AG04450 (cell line): ENCODE measurements around the gene MYLK2. TPM values are rescaled to one million over a fixed set of nuclear protein-coding genes. Genes with fewer than 3 reads are reported as not detected.

ENCODE experiments used
- CTCF ChIA-PET: fragments of 300-600, 350-600 bp; formaldehyde crosslinking; extraction: SDS; loops from one replicate; lab custom pipeline; 2022; ENCODE audit warnings: antibody characterized with exemption, inconsistent platforms; lab: Charles Lee
- POLR2A ChIA-PET: fragments of 350-600 bp; formaldehyde crosslinking; extraction: SDS; loops from one replicate; lab custom pipeline; 2021; ENCODE audit warnings: antibody characterized with exemption, inconsistent platforms; lab: Yijun Ruan, JAX
- DNase-seq: peaks from one replicate; pipeline ENCODE4 v3.0.0-alpha.2; 2011; ENCODE audit warnings: low read depth, low spot score
- H3K27ac ChIP-seq: one replicate; pipeline ENCODE4 v1.5.1; 2012; ENCODE audit warnings: low read depth, low read length, control low read depth
- H3K27me3 ChIP-seq: one replicate; pipeline ENCODE4 v1.6.0; 2012; ENCODE audit warnings: low read length; ENCODE audit not compliant: control insufficient read depth, insufficient read depth
- H3K4me3 ChIP-seq: 2 replicates; pipeline ENCODE4 v1.5.1; 2011; ENCODE audit warnings: mild to moderate bottlenecking, low read depth, low read length, control low read depth
- H3K9me3 ChIP-seq: 2 replicates; pipeline ENCODE4 v1.5.1; 2012; ENCODE audit warnings: low read length; ENCODE audit not compliant: control insufficient read depth, insufficient read depth
- CTCF ChIP-seq: IDR thresholded peaks from 2 replicates; pipeline ENCODE4 v1.5.1; 2011; ENCODE audit warnings: low read depth, low read length, control low read depth, inconsistent platforms
- polyA plus RNA-seq: library from polyadenylated mRNA; depleted of rRNA; stranded (reverse); fragments of >200 nt; gene quantifications from 2 replicates; pipeline ENCODE4 v1.2.3, GENCODE V29; 2011

Gene MYLK2
- polyA plus RNA-seq, 1 experiment = not detected

GRCh38 chr20:31851240-31851955, 32.2 kb downstream of the MYLK2 start:
- POLR2A ChIA-PET = no interaction called here
- no peak overlapping the region for H3K4me3 ChIP-seq
- H3K27ac ChIP-seq = no peak overlapping the region
- H3K9me3 ChIP-seq = no peaks in the 10 kb centered on the region
- peaks cover 57% of the 10 kb centered on the region for H3K27me3 ChIP-seq
- CTCF ChIA-PET = interaction anchor here (0.6 to 6.1 kb wide), 19 partner anchors 9 to 258 kb away, joined by 3 to 79 read pairs (median 5); partner anchors contain the start of genes PDRG1 and TM9SF4
- no peak for DNase-seq
- TF ChIP-seq CTCF = no peak

- no peak for DNase-seq
- peaks cover 55% of the 10 kb centered on the region for H3K27me3 ChIP-seq
- H3K27ac ChIP-seq = no peak overlapping the region
- no peak for TF ChIP-seq CTCF
- CTCF ChIA-PET = interaction anchor here (0.6 to 6.1 kb wide), 51 partner anchors 10 to 798 kb away, joined by 3 to 79 read pairs (median 5); partner anchors contain the start of gene PDRG1
- no peaks in the 10 kb centered on the region for H3K9me3 ChIP-seq
- POLR2A ChIA-PET = no interaction called here
- no peak overlapping the region for H3K4me3 ChIP-seq
Observed at GRCh38 chr20:31853481-31853880, 34.3 kb downstream of the MYLK2 start.

- H3K9me3 ChIP-seq = no peaks in the 10 kb centered on the region
- no peak for TF ChIP-seq CTCF
- H3K27me3 ChIP-seq = peaks cover 52% of the 10 kb centered on the region
- H3K27ac ChIP-seq = no peak overlapping the region
- no peak overlapping the region for H3K4me3 ChIP-seq
- no peak for DNase-seq
- ChIA-PET POLR2A (no interaction called here), CTCF (interaction anchor here (1.4 to 5.5 kb wide), 5 partner anchors 10 to 174 kb away, joined by 4 to 70 read pairs (median 18); partner anchors contain the start of gene PDRG1)
Observed at GRCh38 chr20:31856516-31856915, 37.4 kb downstream of the MYLK2 start.

- TF ChIP-seq CTCF = no peak
- POLR2A ChIA-PET = no interaction called here
- H3K27ac ChIP-seq = no peak overlapping the region
- no peak overlapping the region for H3K4me3 ChIP-seq
- no peak for DNase-seq
- H3K27me3 ChIP-seq = peaks cover 58% of the 10 kb centered on the region
- H3K9me3 ChIP-seq = no peaks in the 10 kb centered on the region
- CTCF ChIA-PET = interaction anchor here (0.7 to 2.4 kb wide), 2 partner anchors 11 to 344 kb away, joined by 5 to 12 read pairs; no protein-coding TSS in a partner anchor
Observed at GRCh38 chr20:31857861-31858759, 39.0 kb downstream of the MYLK2 start.
